GM12801 (cell line): ENCODE data around the gene CELF1.

Source experiments
- CTCF ChIP-seq: IDR thresholded peaks from one replicate; pipeline ENCODE4 v1.5.1; 2011; ENCODE audit warnings: control low read depth; ENCODE audit not compliant: insufficient read length; ENCODE audit errors: extremely low read depth

CELF1 gene

GRCh38 chr11:47529951-47530350, 23.0 kb downstream of the CELF1 start:
- TF ChIP-seq CTCF: no peak

GRCh38 chr11:47527186-47527585, 25.7 kb downstream of the CELF1 start:
- no peak for TF ChIP-seq CTCF

- no peak for TF ChIP-seq CTCF
Measured at GRCh38 chr11:47524291-47524874, 28.5 kb downstream of the CELF1 start.

- no peak for TF ChIP-seq CTCF
Measured at GRCh38 chr11:47523490-47524225, 29.3 kb downstream of the CELF1 start.

- no peak for TF ChIP-seq CTCF
Measured at GRCh38 chr11:47518212-47518964, 34.5 kb downstream of the CELF1 start.

- TF ChIP-seq CTCF: no peak
Measured at GRCh38 chr11:47516984-47517853, 35.7 kb downstream of the CELF1 start.

GRCh38 chr11:47516155-47516554, 36.8 kb downstream of the CELF1 start:
- no peak for TF ChIP-seq CTCF
